HepG2 (cell line): Measurements from ENCODE around the gene CAPG. TPM values are rescaled to one million over a fixed set of nuclear protein-coding genes. Genes with fewer than 3 reads are reported as not detected.

ENCODE experiments used
- BRCA1 ChIP-seq: sonication (generic); formaldehyde crosslinking; IDR thresholded peaks from 2 replicates; pipeline ENCODE4 v1.4.0; 2020; ENCODE audit warnings: missing genetic modification reagents
- CREB1 ChIP-seq, 2 experiments: fragments of 450-650 bp in 1 of 2; IDR thresholded peaks; 2 replicates each; pipeline ENCODE4 v1.6.1; 2016 to 2017; ENCODE audit warnings: control low read depth in 1 of 2, mild to moderate bottlenecking in 1 of 2, missing compliant biosample characterization in 1 of 2, missing genetic modification characterization in 1 of 2
- FOXK1 ChIP-seq: sonication (generic); formaldehyde crosslinking; IDR thresholded peaks from 2 replicates; pipeline ENCODE4 v1.4.0; 2020; ENCODE audit warnings: low read depth, missing genetic modification reagents, borderline replicate concordance
- KDM3A ChIP-seq: IDR thresholded peaks from 2 replicates; pipeline ENCODE4 v1.6.1; 2018; ENCODE audit warnings: low read depth, missing compliant biosample characterization
- PCBP1 ChIP-seq: fragments of 200-400 bp; formaldehyde crosslinking; IDR thresholded peaks from 2 replicates; pipeline ENCODE4 v1.6.1; 2017; ENCODE audit warnings: mild to moderate bottlenecking, low read depth, low read length, borderline replicate concordance
- ZBTB7B ChIP-seq: sonication (generic); formaldehyde crosslinking; IDR thresholded peaks from 2 replicates; pipeline ENCODE4 v1.4.0; 2020; ENCODE audit warnings: missing genetic modification reagents
- ZNF543 ChIP-seq: sonication (generic); formaldehyde crosslinking; IDR thresholded peaks from 2 replicates; pipeline ENCODE4 v1.4.0; 2020; ENCODE audit warnings: mild to moderate bottlenecking, missing genetic modification reagents
- ZNF577 ChIP-seq: sonication (generic); formaldehyde crosslinking; IDR thresholded peaks from 2 replicates; pipeline ENCODE4 v1.4.0; 2020; ENCODE audit warnings: mild to moderate bottlenecking, low read depth, missing genetic modification reagents, borderline replicate concordance
- ZNF598 ChIP-seq: sonication (generic); formaldehyde crosslinking; IDR thresholded peaks from 2 replicates; pipeline ENCODE4 v1.5.1; 2020; ENCODE audit warnings: mild to moderate bottlenecking, missing genetic modification reagents, borderline replicate concordance
- polyA plus RNA-seq, 8 experiments: library from polyadenylated mRNA; depleted of rRNA in 3 of 8; stranded (reverse) in 7 of 8; unstranded in 1 of 8; fragments of >200 nt; fragmentation: Illumina TruSeq in 4 of 8; extraction: Trizol in 4 of 8; gene quantifications; 2 replicates each; pipeline versions ENCODE4 v1.2.1 to v1.2.3, GENCODE V29; 2011 to 2016; ENCODE audit warnings: low read depth in 4 of 8, missing spikeins in 1 of 8, mixed read lengths in 1 of 8; ENCODE audit not compliant: insufficient read depth in 1 of 8
- total RNA-seq, 5 experiments: library from RNA; depleted of rRNA; stranded (reverse); fragments of >200 nt; fragmentation: Illumina TruSeq; extraction: Trizol; gene quantifications; 2 replicates each; pipeline ENCODE4 v1.2.3, GENCODE V29; 2016; ENCODE audit warnings: low read depth in 1 of 5
- TF ChIP-seq, protein P1 (sequence below): sonication (generic); formaldehyde crosslinking; IDR thresholded peaks from 2 replicates; pipeline ENCODE4 v1.8.1; 2023; ENCODE audit warnings: mild to moderate bottlenecking, missing genetic modification reagents
- TF ChIP-seq, protein P2 (sequence below), 2 experiments: sonication (generic) in 1 of 2; formaldehyde crosslinking in 1 of 2; IDR thresholded peaks; 2 replicates each; pipeline versions ENCODE4 v1.5.1 to v1.6.1; 2011 to 2020; ENCODE audit warnings: borderline replicate concordance in 1 of 2, low read depth in 1 of 2, low read length in 1 of 2, mild to moderate bottlenecking in 1 of 2, missing genetic modification reagents in 1 of 2, moderate library complexity in 1 of 2
- TF ChIP-seq, protein P3 (sequence below): sonication (generic); formaldehyde crosslinking; IDR thresholded peaks from 2 replicates; pipeline ENCODE4 v1.4.0; 2020; ENCODE audit warnings: mild to moderate bottlenecking, missing genetic modification reagents
- TF ChIP-seq, protein P4 (sequence below): sonication (generic); formaldehyde crosslinking; IDR thresholded peaks from 2 replicates; pipeline ENCODE4 v1.4.0; 2020; ENCODE audit warnings: mild to moderate bottlenecking, missing genetic modification reagents
- TF ChIP-seq, protein P5 (sequence below): sonication (generic); formaldehyde crosslinking; IDR thresholded peaks from 2 replicates; pipeline ENCODE4 v1.5.0; 2020; ENCODE audit warnings: missing genetic modification reagents
- TF ChIP-seq, protein P6 (sequence below): sonication (generic); formaldehyde crosslinking; IDR thresholded peaks from 2 replicates; pipeline ENCODE4 v1.4.0; 2020; ENCODE audit warnings: missing genetic modification reagents
- TF ChIP-seq, protein P7 (sequence below): sonication (generic); formaldehyde crosslinking; IDR thresholded peaks from 2 replicates; pipeline ENCODE4 v1.5.1; 2020; ENCODE audit warnings: missing genetic modification reagents, mild to moderate bottlenecking, borderline replicate concordance

The CAPG gene
- total and polyA plus RNA-seq, 2 of the 13 experiments (the other 11 are each of a cell fraction or from before 2014, with no cell fraction given), result 12.7 to 18.2 TPM

DNA sequence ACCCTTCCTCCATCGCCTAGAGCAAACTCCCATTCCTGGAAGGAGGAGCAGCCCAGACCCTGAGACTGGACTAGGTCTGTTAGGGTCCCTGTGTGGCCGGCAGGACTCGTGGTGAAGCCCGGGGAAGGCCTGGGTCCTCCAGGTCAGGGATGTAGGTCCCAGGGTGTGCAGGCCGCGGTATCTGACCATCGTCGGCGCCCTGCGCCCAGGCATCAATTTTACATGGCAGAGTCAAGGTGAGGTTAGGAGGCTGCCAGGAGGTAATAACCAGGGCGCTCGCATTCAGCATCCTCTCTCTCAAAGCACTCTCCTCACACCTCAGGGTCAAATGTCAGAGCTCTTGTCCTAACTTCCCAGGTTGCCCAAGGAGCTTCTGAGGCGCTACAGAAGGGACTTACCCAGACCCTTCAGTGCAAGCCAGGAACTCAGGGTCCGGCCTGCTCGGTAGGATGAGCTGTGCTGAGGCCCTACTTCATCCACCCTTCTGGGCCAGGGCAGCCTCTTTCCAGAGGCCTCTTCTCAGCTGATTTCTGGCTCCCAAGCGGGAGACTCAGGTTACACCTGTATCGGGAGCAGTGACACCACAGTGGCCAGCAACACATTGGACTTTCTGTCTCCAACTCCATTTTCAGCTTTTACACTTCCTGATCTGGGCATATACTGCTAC is 9.0 kb upstream of the CAPG start (continued):
- TF ChIP-seq, protein P1, sequence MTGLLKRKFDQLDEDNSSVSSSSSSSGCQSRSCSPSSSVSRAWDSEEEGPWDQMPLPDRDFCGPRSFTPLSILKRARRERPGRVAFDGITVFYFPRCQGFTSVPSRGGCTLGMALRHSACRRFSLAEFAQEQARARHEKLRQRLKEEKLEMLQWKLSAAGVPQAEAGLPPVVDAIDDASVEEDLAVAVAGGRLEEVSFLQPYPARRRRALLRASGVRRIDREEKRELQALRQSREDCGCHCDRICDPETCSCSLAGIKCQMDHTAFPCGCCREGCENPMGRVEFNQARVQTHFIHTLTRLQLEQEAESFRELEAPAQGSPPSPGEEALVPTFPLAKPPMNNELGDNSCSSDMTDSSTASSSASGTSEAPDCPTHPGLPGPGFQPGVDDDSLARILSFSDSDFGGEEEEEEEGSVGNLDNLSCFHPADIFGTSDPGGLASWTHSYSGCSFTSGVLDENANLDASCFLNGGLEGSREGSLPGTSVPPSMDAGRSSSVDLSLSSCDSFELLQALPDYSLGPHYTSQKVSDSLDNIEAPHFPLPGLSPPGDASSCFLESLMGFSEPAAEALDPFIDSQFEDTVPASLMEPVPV (CRISPR knock-in tag), result no peak; the same call in 1 of the 2 replicates
- TF ChIP-seq, protein P2, sequence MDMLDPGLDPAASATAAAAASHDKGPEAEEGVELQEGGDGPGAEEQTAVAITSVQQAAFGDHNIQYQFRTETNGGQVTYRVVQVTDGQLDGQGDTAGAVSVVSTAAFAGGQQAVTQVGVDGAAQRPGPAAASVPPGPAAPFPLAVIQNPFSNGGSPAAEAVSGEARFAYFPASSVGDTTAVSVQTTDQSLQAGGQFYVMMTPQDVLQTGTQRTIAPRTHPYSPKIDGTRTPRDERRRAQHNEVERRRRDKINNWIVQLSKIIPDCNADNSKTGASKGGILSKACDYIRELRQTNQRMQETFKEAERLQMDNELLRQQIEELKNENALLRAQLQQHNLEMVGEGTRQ (IDR thresholded peaks at IDR 0.05; ENCODE audit: low read depth, low read length), result no peak
- TF ChIP-seq, protein P2 (CRISPR knock-in tag; IDR thresholded peaks at IDR 0.05; ENCODE audit: borderline replicate concordance), result no peak
- no peak for TF ChIP-seq ZNF543
- TF ChIP-seq ZNF577, result no peak
- TF ChIP-seq, protein P3, sequence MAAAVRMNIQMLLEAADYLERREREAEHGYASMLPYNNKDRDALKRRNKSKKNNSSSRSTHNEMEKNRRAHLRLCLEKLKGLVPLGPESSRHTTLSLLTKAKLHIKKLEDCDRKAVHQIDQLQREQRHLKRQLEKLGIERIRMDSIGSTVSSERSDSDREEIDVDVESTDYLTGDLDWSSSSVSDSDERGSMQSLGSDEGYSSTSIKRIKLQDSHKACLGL (CRISPR knock-in tag), result no peak; the same call in 1 of the 2 replicates
- TF ChIP-seq ZNF598 (CRISPR knock-in tag), result no peak
- TF ChIP-seq PCBP1, result no peak
- TF ChIP-seq ZBTB7B (CRISPR knock-in tag), result peak; percentile 7; the same call in 1 of the 2 replicates
- TF ChIP-seq BRCA1 (CRISPR knock-in tag), result no peak
- TF ChIP-seq FOXK1, result no peak
- TF ChIP-seq, protein P4, sequence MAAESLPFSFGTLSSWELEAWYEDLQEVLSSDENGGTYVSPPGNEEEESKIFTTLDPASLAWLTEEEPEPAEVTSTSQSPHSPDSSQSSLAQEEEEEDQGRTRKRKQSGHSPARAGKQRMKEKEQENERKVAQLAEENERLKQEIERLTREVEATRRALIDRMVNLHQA, result no peak
- TF ChIP-seq, protein P5, sequence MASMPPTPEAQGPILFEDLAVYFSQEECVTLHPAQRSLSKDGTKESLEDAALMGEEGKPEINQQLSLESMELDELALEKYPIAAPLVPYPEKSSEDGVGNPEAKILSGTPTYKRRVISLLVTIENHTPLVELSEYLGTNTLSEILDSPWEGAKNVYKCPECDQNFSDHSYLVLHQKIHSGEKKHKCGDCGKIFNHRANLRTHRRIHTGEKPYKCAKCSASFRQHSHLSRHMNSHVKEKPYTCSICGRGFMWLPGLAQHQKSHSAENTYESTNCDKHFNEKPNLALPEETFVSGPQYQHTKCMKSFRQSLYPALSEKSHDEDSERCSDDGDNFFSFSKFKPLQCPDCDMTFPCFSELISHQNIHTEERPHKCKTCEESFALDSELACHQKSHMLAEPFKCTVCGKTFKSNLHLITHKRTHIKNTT, result no peak
- TF ChIP-seq, protein P6, sequence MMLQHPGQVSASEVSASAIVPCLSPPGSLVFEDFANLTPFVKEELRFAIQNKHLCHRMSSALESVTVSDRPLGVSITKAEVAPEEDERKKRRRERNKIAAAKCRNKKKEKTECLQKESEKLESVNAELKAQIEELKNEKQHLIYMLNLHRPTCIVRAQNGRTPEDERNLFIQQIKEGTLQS (CRISPR knock-in tag), result no peak
- TF ChIP-seq CREB1 (IDR thresholded peaks at IDR 0.05), result no peak
- no peak; the same call in 1 of the 2 replicates for TF ChIP-seq CREB1 (CRISPR knock-in tag; IDR thresholded peaks at IDR 0.05)
- TF ChIP-seq, protein P7, sequence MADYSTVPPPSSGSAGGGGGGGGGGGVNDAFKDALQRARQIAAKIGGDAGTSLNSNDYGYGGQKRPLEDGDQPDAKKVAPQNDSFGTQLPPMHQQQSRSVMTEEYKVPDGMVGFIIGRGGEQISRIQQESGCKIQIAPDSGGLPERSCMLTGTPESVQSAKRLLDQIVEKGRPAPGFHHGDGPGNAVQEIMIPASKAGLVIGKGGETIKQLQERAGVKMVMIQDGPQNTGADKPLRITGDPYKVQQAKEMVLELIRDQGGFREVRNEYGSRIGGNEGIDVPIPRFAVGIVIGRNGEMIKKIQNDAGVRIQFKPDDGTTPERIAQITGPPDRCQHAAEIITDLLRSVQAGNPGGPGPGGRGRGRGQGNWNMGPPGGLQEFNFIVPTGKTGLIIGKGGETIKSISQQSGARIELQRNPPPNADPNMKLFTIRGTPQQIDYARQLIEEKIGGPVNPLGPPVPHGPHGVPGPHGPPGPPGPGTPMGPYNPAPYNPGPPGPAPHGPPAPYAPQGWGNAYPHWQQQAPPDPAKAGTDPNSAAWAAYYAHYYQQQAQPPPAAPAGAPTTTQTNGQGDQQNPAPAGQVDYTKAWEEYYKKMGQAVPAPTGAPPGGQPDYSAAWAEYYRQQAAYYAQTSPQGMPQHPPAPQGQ (CRISPR knock-in tag), result no peak
- TF ChIP-seq KDM3A, result no peak
